Measurements from ENCODE around the gene ADAMTS9.

ADAMTS9 gene

GRCh38 chr3:64616953-64617352, 70.8 kb downstream of the ADAMTS9 start:
- no peak for DNase-seq

- DNase-seq: no peak
Measured at GRCh38 chr3:64612916-64613526, 74.8 kb downstream of the ADAMTS9 start.

GRCh38 chr3:64612082-64612860, 75.5 kb downstream of the ADAMTS9 start:
- DNase-seq: no peak

GRCh38 chr3:64608741-64609140, 79.1 kb downstream of the ADAMTS9 start:
- DNase-seq: no peak

GRCh38 chr3:64607032-64607551, 80.7 kb downstream of the ADAMTS9 start:
- DNase-seq: no peak

- DNase-seq: no peak
Measured at GRCh38 chr3:64604313-64604712, 83.5 kb downstream of the ADAMTS9 start.

GRCh38 chr3:64601824-64602223, 86.0 kb downstream of the ADAMTS9 start:
- DNase-seq: no peak

- DNase-seq: no peak
Measured at GRCh38 chr3:64600246-64600950, 87.4 kb downstream of the ADAMTS9 start.

- no peak for DNase-seq
Measured at GRCh38 chr3:64599651-64600050, 88.1 kb downstream of the ADAMTS9 start.

- DNase-seq: no peak
Measured at GRCh38 chr3:64595253-64595694, 92.5 kb downstream of the ADAMTS9 start.

- no peak for DNase-seq
Measured at GRCh38 chr3:64594134-64594533, 93.7 kb downstream of the ADAMTS9 start.

GRCh38 chr3:64593350-64593749, 94.5 kb downstream of the ADAMTS9 start:
- DNase-seq: no peak

- DNase-seq: no peak
Measured at GRCh38 chr3:64591615-64592014, 96.2 kb downstream of the ADAMTS9 start.

GRCh38 chr3:64588380-64588779, 99.4 kb downstream of the ADAMTS9 start:
- DNase-seq: no peak

GRCh38 chr3:64586952-64587351, 100.8 kb downstream of the ADAMTS9 start:
- no peak for DNase-seq

- no peak for DNase-seq
Measured at GRCh38 chr3:64584179-64584578, 103.6 kb downstream of the ADAMTS9 start.

GRCh38 chr3:64578797-64579196, 109.0 kb downstream of the ADAMTS9 start:
- DNase-seq: no peak

GRCh38 chr3:64578062-64578770, 109.6 kb downstream of the ADAMTS9 start:
- no peak for DNase-seq

GRCh38 chr3:64576211-64576775, 111.5 kb downstream of the ADAMTS9 start:
- DNase-seq: no peak

- DNase-seq: no peak
Measured at GRCh38 chr3:64575211-64575844, 112.5 kb downstream of the ADAMTS9 start.

- DNase-seq: no peak
Measured at GRCh38 chr3:64574194-64574593, 113.6 kb downstream of the ADAMTS9 start.

GRCh38 chr3:64571982-64572381, 115.8 kb downstream of the ADAMTS9 start:
- no peak for DNase-seq

All from NCI-H1694 treated with DMSO at 0.1 percent for 48 hours (cell line).